ENCODE results near the gene NBEA. TPM values are rescaled to one million over a fixed set of nuclear protein-coding genes. Genes with fewer than 3 reads are reported as not detected.

NBEA gene
- total and polyA plus RNA-seq, 12 donors = 3.1 to 19.7 (median 14.2) TPM

- 88 to 93% (median 90%) methylated on average over 1 of the region's 1 CpG for WGBS, 4 donors
- no peak for DNase-seq
These were observed 513.0 kb downstream of the NBEA start for GRCh38 chr13:35455022-35455421.

DNA sequence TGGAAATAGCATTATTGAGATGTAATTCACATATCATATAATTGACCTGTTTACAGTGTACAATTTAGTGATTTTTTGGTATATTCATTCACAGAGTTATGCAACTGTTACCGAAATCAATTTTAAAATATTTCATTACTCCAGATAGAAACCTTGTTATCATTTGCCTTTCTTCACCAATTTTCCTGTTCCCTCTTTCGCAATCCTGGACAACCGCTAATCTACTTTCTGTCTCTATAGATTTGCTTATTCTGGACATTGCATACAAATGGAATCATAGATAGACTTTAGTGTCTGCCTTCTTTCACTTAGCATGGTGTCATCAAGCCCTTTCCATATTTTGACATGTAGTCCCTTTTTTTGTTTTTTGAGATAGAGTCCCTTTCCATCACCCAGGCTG, 515.2 kb downstream of the NBEA start:
- no peaks in the 10 kb centered on the region for H3K36me3 ChIP-seq (replicated peaks in 1 of 2)
- WGBS, 4 donors = 96 to 99% (median 97%) methylated on average over 3 of the region's 3 CpGs
- TF ChIP-seq, protein P1, sequence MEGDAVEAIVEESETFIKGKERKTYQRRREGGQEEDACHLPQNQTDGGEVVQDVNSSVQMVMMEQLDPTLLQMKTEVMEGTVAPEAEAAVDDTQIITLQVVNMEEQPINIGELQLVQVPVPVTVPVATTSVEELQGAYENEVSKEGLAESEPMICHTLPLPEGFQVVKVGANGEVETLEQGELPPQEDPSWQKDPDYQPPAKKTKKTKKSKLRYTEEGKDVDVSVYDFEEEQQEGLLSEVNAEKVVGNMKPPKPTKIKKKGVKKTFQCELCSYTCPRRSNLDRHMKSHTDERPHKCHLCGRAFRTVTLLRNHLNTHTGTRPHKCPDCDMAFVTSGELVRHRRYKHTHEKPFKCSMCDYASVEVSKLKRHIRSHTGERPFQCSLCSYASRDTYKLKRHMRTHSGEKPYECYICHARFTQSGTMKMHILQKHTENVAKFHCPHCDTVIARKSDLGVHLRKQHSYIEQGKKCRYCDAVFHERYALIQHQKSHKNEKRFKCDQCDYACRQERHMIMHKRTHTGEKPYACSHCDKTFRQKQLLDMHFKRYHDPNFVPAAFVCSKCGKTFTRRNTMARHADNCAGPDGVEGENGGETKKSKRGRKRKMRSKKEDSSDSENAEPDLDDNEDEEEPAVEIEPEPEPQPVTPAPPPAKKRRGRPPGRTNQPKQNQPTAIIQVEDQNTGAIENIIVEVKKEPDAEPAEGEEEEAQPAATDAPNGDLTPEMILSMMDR (IDR thresholded peaks at IDR 0.05) = no peak
- no peak for TF ChIP-seq POLR2A (IDR thresholded peaks at IDR 0.05)
- no peaks in the 10 kb centered on the region for H3K4me1 ChIP-seq (replicated peaks in 1 of 2)
- H3K27ac ChIP-seq = no peak overlapping the region
- intact Hi-C loops (cut with DNase I) = no loop called here
- DNase-seq = no peak
- no peaks in the 10 kb centered on the region for H3K27me3 ChIP-seq
- H3K4me3 ChIP-seq = no peak overlapping the region
- no peaks in the 10 kb centered on the region for H3K9me3 ChIP-seq (replicated peaks in 1 of 3)

More at GRCh38 chr13:35455022-35455421, 513.0 kb downstream of the NBEA start:
- Histone ChIP-seq H3K4me3 (no peak overlapping the region), H3K27me3 (no peaks in the 10 kb centered on the region), H3K4me1 (replicated peaks in 1 of 2) (no peaks in the 10 kb centered on the region), H3K9me3 (replicated peaks in 1 of 3) (no peaks in the 10 kb centered on the region), H3K36me3 (replicated peaks in 1 of 2) (no peaks in the 10 kb centered on the region), H3K27ac (no peak overlapping the region)
- TF ChIP-seq, protein P1 (IDR thresholded peaks at IDR 0.05) = no peak
- TF ChIP-seq POLR2A (IDR thresholded peaks at IDR 0.05) = no peak
- intact Hi-C loops (cut with DNase I) = no loop called here

- no peaks in the 10 kb centered on the region for H3K27me3 ChIP-seq
- no peak for DNase-seq
- no peak overlapping the region for H3K27ac ChIP-seq
- no peaks in the 10 kb centered on the region for H3K9me3 ChIP-seq (replicated peaks in 1 of 3)
- no peaks in the 10 kb centered on the region for H3K36me3 ChIP-seq (replicated peaks in 1 of 2)
- no peaks in the 10 kb centered on the region for H3K4me1 ChIP-seq (replicated peaks in 1 of 2)
- TF ChIP-seq, protein P1 (IDR thresholded peaks at IDR 0.05) = no peak
- TF ChIP-seq POLR2A (IDR thresholded peaks at IDR 0.05) = no peak
- no peak overlapping the region for H3K4me3 ChIP-seq
- intact Hi-C loops (cut with DNase I) = no loop called here
- WGBS, 4 donors = 92 to 100% (median 97%) methylated on average over 2 of the region's 2 CpGs
These were observed 518.0 kb downstream of the NBEA start for GRCh38 chr13:35460061-35460460.

GRCh38 chr13:35465371-35465770, 523.3 kb downstream of the NBEA start:
- no peak for TF ChIP-seq POLR2A (IDR thresholded peaks at IDR 0.05)
- TF ChIP-seq, protein P1 (IDR thresholded peaks at IDR 0.05) = no peak
- no peaks in the 10 kb centered on the region for H3K4me1 ChIP-seq (replicated peaks in 1 of 2)
- no peak overlapping the region for H3K27ac ChIP-seq
- 89 to 96% (median 95%) methylated on average over 3 of the region's 3 CpGs for WGBS, 4 donors
- H3K9me3 ChIP-seq (replicated peaks in 1 of 3) = no peaks in the 10 kb centered on the region
- H3K27me3 ChIP-seq = no peaks in the 10 kb centered on the region
- H3K36me3 ChIP-seq (replicated peaks in 1 of 2) = no peaks in the 10 kb centered on the region
- no peak overlapping the region for H3K4me3 ChIP-seq
- DNase-seq = no peak
- intact Hi-C loops (cut with DNase I) = no loop called here
